HG02678 (cell line): ENCODE data around the gene MICAL2.

Experiments
- ATAC-seq: cut with Tn5 transposase; IDR thresholded peaks from one replicate; pipeline ENCODE4 v1.9.1; 2021; ENCODE audit warnings: mild to moderate bottlenecking, moderate library complexity; ENCODE audit not compliant: unreplicated experiment

Gene MICAL2

GRCh38 chr11:12154871-12155668 is 44.7 kb downstream of the MICAL2 start:
- no peak for ATAC-seq

DNA sequence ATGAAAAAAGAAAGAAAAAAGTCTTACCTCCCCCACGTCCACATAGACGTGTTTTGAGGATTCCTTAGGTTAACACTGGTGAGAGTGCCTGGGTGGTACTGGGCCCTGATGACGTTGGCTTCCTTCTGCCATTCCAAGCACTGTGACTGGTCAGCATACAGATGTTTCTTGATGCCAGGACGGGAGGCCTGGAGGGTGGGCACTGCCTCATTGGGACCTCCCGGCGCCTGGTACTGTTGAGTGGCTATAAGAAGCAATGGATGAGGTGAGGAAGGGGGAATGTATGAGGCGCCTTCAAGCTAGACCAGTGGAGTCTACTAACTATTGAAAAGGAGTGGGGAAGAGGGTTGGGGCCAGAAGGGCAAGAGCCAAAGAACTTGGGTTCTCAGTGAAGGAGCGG is 45.3 kb downstream of the MICAL2 start:
- ATAC-seq, result no peak

DNA sequence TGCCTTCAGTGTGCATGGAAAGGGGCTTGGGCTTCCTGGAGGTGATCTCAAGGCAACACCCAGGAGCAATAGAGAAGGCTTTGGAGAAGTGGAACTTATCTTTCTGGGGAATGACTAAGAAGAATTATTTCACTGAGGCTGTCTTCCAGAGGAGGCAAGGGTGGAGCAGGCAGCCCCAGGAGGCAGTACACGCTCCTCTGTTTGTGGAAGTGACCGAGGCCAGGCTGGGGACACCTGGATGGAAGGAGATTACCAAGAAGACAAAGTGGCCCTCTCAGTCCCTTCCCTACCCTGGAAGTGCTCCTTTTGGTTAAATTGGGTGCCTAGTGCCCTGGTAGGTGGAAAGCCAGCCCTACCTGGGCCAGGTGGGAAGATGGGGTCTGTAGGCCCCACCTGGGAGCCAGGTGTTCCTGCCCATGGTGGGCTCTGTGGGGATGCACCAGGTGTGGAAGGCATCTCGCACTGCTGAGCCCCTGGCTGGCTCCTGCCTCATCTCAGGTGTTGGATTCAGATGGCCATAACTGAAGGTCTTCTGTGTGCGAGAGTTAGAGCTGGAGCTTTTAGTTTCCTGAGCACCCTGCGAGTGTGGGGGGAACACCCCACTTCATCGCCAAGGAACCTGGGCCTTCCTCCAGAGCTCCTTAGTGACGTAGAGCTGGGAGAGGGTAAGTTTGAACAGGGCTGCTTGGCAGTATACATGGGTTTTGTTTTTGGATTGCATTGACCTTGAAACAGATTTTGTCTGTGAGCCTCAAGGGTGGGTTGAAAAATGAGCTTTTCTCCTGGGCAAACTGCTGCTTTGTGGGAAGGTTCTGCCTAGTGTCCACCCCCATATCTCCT is 46.1 kb downstream of the MICAL2 start:
- ATAC-seq, result no peak

DNA sequence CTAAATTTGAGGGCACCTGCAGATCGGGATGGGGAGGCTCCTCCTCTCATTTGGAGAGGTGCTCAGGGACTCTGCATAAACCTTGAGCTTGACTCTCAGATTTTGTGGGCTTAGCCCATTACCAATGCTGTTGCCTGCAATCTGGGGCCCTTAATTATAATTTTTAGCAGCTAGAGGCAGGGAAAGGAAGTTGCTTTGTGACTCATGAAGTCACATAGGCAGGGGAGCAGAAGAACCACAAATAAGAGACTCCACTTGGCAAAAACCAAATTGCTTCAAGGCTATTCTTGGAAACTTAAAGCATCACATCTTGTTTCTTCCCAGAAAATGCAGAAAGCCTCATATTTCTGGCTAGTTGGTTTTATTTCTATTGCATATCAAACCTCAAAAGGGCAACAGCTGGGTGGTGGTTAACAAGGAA is 46.9 kb downstream of the MICAL2 start:
- no peak for ATAC-seq

DNA sequence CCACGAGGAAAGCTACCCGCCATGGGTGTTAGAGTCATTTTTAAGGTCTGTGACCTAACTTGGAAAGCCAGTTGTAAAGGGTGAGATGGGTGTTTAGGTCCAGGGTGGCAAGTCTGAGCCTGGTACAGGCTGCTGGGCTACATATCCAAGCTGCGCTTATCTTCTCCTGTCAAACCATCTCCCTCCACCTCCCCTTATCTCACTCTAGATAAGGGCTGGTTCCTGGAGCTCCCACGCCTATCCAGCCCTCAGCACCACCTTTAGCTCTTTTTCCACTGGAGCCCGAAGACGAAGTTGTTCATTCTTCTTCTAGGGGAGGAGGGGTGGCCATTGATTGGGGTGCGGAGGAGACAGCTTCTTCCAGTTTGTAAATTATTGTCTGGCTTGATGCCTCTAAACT is 48.5 kb downstream of the MICAL2 start:
- no peak for ATAC-seq

GRCh38 chr11:12159351-12160099 is 49.1 kb downstream of the MICAL2 start:
- ATAC-seq, result no peak

GRCh38 chr11:12160231-12160630 is 49.8 kb downstream of the MICAL2 start:
- no peak for ATAC-seq

GRCh38 chr11:12160680-12161079 is 50.3 kb downstream of the MICAL2 start:
- ATAC-seq, result no peak

- no peak for ATAC-seq
Observed at GRCh38 chr11:12161137-12161536, 50.7 kb downstream of the MICAL2 start.

GRCh38 chr11:12161603-12162350 is 51.4 kb downstream of the MICAL2 start:
- ATAC-seq, result no peak

DNA sequence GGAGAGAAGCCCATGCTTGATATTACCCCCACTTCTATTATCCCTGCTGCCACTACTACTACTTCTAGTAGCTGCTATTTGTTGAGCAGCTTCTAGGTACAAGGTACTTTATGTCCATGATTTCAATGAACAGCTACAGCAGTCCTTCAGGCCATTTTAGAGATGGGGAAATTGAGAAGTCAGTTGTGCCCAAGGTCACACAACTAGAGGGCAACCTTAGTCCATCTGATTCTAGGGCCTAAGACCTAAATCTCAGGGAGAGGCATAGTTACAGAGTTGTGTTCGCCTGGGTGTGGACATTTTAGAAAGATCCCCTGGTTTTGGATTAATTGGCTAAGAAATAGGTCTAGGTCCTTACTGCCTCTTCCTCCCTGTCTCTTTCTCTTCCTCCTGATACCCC is 52.3 kb downstream of the MICAL2 start:
- ATAC-seq, result no peak

DNA sequence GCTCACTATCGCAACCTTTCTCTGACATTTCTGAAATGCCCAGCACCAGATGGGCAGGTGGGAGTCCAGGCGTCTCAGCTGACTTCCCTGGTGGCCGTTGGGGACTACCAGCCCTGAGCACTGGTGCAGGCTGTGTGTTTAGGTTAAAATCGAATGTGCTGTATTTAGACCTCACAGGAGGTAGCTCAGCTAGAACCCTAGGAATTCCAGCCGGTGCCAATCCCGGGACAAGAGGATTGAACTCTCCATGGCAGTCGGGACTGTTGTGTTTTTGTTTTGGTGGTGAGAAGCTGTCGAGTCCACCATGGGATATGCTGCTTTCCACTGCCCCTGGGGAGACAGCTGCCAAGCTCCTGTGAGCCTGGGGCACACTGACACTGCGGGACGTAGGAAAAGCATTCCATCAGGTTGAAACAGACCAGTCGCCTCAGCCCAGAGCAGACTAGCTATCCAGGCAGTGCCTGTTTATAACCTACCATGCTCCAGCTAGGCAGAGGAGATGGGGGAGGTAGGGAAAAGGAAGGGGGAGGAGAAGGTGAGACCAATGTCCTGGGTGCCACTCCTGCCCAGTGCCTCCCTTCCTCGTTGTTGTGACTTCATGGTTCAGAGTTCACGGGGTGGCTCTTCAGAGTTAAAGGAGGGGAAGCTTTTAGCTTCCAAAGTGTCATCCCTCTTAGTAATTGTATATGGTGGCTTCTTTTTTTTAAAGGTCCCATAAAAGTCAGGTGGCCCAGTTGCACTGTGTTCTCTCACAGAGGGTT is 53.0 kb downstream of the MICAL2 start:
- no peak for ATAC-seq

GRCh38 chr11:12164061-12165014 is 53.9 kb downstream of the MICAL2 start:
- no peak for ATAC-seq

- ATAC-seq, result no peak
Observed at GRCh38 chr11:12165237-12165875, 55.0 kb downstream of the MICAL2 start.

DNA sequence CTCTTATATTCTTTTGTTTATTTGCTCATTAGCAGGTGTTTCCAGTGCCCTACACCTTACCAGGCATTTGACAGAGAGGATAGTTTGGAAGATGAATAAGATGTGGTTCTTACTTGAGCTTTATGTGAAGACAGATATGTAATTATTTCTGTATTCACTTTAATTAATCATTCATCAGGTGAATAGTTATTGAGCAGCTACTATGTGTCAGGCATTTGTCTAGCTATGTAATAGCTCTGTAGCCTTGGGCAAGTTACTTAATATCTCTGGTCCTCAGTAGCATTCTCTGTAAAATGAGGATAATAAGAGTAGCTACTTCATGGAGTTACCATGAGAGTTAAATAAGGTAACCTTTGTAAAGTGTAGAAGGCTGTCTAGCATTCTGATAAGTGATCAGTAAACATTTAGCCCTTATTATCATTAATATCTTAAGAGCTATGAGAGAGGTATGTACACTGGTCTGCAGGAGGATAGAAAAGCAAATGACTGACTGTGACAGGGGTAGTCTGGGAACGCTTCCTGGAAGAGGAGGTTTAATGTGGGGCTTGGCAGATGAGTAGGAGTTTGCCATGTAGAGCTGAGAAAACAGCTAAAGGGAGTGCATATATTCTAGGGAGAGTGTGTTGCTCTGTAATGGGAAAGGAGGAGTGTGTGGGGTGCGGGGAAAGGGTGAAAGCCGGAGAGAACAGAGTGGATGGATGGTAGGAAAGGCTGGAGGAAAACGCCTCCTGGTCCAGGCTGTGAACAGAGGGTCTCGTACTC is 56.1 kb downstream of the MICAL2 start:
- ATAC-seq, result no peak

DNA sequence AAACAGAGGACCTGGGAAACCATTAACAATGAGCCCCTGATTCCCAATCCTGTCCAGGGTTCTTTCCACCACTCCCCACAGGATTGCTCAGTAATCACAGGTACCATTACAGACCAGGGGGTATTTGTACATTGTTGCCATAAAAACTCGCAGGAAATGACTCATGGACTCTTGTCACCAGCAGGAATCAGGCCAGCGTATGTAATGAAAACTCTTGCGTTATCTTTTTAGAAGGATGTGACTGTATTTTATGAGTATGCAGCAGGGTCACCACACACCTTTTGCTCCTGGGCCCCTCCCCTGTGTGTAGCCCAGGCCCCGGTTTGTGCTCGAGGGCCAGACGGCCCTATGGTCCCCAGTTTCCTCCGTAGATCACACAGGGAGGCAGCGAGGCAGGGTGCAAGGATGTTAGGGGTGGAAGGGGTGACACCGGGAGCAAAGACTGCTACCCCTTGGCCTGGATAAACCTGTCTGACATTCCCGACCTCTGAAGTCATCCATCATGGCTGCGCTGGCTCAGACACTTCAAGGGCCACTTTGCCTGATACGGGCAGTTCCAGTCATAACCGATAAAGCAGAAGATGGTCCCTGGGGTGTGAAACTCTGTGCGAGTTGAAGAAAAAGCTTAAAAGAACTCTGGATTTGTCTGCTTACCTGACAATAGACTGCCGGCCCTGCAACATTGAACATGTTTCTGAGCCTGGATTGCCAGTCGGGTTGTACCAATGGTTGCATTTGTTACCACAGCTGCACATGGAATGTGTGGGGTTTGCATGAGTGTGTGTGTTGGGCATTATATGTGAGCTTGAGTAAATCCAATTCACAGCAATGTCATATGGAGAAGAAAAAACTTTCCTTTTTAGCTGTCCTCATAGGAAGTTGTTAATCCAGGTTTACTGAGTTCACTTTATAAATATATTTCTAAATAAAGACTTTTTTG is 56.9 kb downstream of the MICAL2 start:
- no peak for ATAC-seq

- ATAC-seq, result no peak
Observed at GRCh38 chr11:12168114-12168513, 57.7 kb downstream of the MICAL2 start.
